GM23338 (cell line): ENCODE data around the gene POLR2B. TPM values are rescaled to one million over a fixed set of nuclear protein-coding genes. Genes with fewer than 3 reads are reported as not detected.

Source experiments
- ATAC-seq: fragments of 200-7000 bp; cut with Tn5 transposase; 3 replicates; pipeline ENCODE4 v1.9.1; 2020
- DNase-seq: peaks from one replicate; pipeline ENCODE4 v3.0.0-alpha.2; 2015; ENCODE audit warnings: low spot score
- H2AFZ ChIP-seq: fragments of 200-600 bp; sonication (generic); 2 replicates; pipeline ENCODE4 v1.8.0; 2016; ENCODE audit warnings: antibody characterized with exemption, mild to moderate bottlenecking, moderate library complexity
- H3F3A ChIP-seq: fragments of 200-600 bp; sonication (generic); replicated peaks from 2 replicates; pipeline ENCODE4 v1.8.0; 2017; ENCODE audit warnings: antibody characterized with exemption, mixed run types, low read depth
- H3K27ac ChIP-seq: fragments of 200-600 bp; sonication (generic); 2 replicates; pipeline ENCODE4 v1.6.1; 2016; ENCODE audit warnings: low read depth
- H3K27me3 ChIP-seq: fragments of 200-600 bp; sonication (generic); 2 replicates; pipeline ENCODE4 v1.8.0; 2016; ENCODE audit warnings: mild to moderate bottlenecking, mixed run types, moderate library complexity; ENCODE audit not compliant: insufficient read depth
- H3K36me3 ChIP-seq: fragments of 200-600 bp; sonication (generic); 2 replicates; pipeline ENCODE4 v1.8.0; 2016; ENCODE audit warnings: mild to moderate bottlenecking; ENCODE audit not compliant: insufficient read depth
- H3K4me1 ChIP-seq: fragments of 200-600 bp; sonication (generic); 2 replicates; pipeline ENCODE4 v1.8.0; 2016; ENCODE audit warnings: mild to moderate bottlenecking, moderate library complexity; ENCODE audit not compliant: insufficient read depth
- H3K4me2 ChIP-seq: fragments of 200-600 bp; sonication (generic); 2 replicates; pipeline ENCODE4 v1.7.1; 2017; ENCODE audit warnings: mixed run types
- H3K4me3 ChIP-seq: fragments of 200-600 bp; sonication (generic); 2 replicates; pipeline ENCODE4 v1.6.1; 2016; ENCODE audit warnings: mixed run types
- H3K79me2 ChIP-seq: fragments of 200-600 bp; sonication (generic); replicated peaks from 2 replicates; pipeline ENCODE4 v1.8.0; 2017; ENCODE audit warnings: mild to moderate bottlenecking; ENCODE audit not compliant: insufficient read depth
- H3K9me2 ChIP-seq: fragments of 200-600 bp; sonication (generic); 2 replicates; pipeline ENCODE4 v1.8.0; 2017; ENCODE audit not compliant: insufficient read depth
- H4K20me1 ChIP-seq: fragments of 200-600 bp; sonication (generic); replicated peaks from 2 replicates; pipeline ENCODE4 v1.8.0; 2017; ENCODE audit warnings: mild to moderate bottlenecking; ENCODE audit not compliant: insufficient read depth
- H3K27ac Mint-ChIP-seq: 2 replicates; pipeline ENCODE4 v1.8.0; 2020; ENCODE audit warnings: inconsistent platforms, mild to moderate bottlenecking, moderate library complexity, mixed read lengths
- H3K27me3 Mint-ChIP-seq: 3 replicates; pipeline ENCODE4 v1.8.0; 2022; ENCODE audit warnings: low read depth, mild to moderate bottlenecking, moderate library complexity, mixed read lengths, inconsistent platforms; ENCODE audit not compliant: insufficient read depth, poor library complexity
- H3K36me3 Mint-ChIP-seq: 3 replicates; pipeline ENCODE4 v1.8.0; 2021; ENCODE audit warnings: low read depth, mild to moderate bottlenecking, inconsistent platforms, moderate library complexity, mixed read lengths
- H3K4me1 Mint-ChIP-seq: 3 replicates; pipeline ENCODE4 v1.8.0; 2020; ENCODE audit warnings: mild to moderate bottlenecking, inconsistent platforms, mixed read lengths
- H3K4me3 Mint-ChIP-seq: 3 replicates; pipeline ENCODE4 v1.8.0; 2021; ENCODE audit warnings: moderate library complexity, mild to moderate bottlenecking, inconsistent platforms, mixed read lengths
- H3K9me3 Mint-ChIP-seq: 3 replicates; pipeline ENCODE4 v1.8.0; 2020; ENCODE audit warnings: moderate library complexity, mild to moderate bottlenecking, inconsistent platforms, mixed read lengths
- CREB1 ChIP-seq: fragments of 250-450 bp; sonication (Bioruptor Pico); IDR thresholded peaks from 2 replicates; pipeline ENCODE4 v1.5.0; 2020; ENCODE audit warnings: low read depth, mild to moderate bottlenecking, moderate library complexity
- NANOG ChIP-seq: IDR thresholded peaks from 2 replicates; pipeline ENCODE4 v1.6.1; 2016; ENCODE audit warnings: antibody characterized with exemption, borderline replicate concordance
- polyA plus RNA-seq: library from polyadenylated mRNA; unstranded; fragments of >200 nt; fragmentation: Nextera tagmentation; extraction: Ambion mirVana; gene quantifications from 2 replicates; pipeline ENCODE4 v1.2.1, GENCODE V29; 2016
- total RNA-seq: library from RNA; depleted of rRNA; stranded (reverse); fragments of >200 nt; shearing (Covaris generic); gene quantifications from 2 replicates; pipeline ENCODE4 v1.2.3, GENCODE V29; 2014
- TF ChIP-seq, protein P1 (sequence below): fragments of 250-450 bp; sonication (Bioruptor Pico); IDR thresholded peaks from 2 replicates; pipeline ENCODE4 v1.5.0; 2020; ENCODE audit warnings: mild to moderate bottlenecking, moderate library complexity
- TF ChIP-seq, protein P2 (sequence below): IDR thresholded peaks from 2 replicates; pipeline ENCODE4 v1.6.1; 2016; ENCODE audit warnings: antibody characterized with exemption
- TF ChIP-seq, protein P3 (sequence below): IDR thresholded peaks from one replicate; pipeline ENCODE4 v1.6.1; 2018; ENCODE audit warnings: antibody characterized with exemption; ENCODE audit not compliant: unreplicated experiment

Gene POLR2B
- total and polyA plus RNA-seq, 2 experiments from 2014 or later: 56.5 to 165 TPM

DNA sequence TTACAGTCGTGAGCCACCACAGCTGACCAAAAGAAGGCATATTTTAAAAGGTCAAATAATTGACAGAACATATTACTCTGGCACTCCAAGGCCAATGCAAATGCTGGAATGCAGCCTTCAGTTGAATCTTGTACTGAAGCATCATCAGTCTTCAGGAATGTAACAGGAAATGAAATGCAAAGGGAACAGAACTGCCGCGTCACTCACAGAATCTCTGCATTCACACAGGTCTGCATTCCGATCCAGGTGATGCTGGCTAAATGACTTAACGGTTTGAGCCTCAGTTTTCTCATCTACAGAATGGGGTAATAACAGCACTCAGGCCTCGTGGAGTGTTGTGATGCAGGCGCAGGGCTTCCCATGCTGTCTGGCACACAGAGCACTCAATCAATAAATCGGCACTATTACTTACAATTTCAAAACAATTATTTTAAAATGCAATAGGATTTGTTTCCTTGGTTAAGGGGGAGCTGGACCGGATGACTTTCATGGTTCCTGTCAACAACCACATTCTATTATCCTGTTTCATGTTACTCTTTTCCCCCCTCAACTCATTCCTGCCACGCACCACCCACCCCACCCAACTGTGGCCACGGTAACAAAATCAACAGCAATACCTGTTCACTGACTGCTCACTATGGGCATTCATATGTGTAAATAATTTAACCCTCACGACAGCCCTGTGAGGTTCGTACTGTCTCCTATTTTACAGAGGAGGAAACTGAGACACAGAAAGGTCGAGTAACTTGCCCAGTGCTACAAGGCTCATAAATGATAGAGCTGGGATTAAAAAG lies 99.1 kb downstream of the POLR2B start:
- Histone ChIP-seq H3K36me3 (no peaks in the 10 kb centered on the region), H3K4me1 (peaks cover 19% of the 10 kb centered on the region), H3K27ac (peak overlapping the region; percentile 69), H3K79me2 (no peaks in the 10 kb centered on the region), H3K4me3 (no peak overlapping the region), H2AFZ (no peak overlapping the region), H3F3A (no peaks in the 10 kb centered on the region), H3K9me2 (peaks cover 9% of the 10 kb centered on the region; the same call in 1 of the 2 replicates), H4K20me1 (no peaks in the 10 kb centered on the region), H3K27me3 (no peaks in the 10 kb centered on the region), H3K4me2 (0 out of 2 replicates have a peak overlapping the region, but pooled peaks have one; percentile 1)
- Mint-ChIP-seq H3K4me1 (peaks cover 26% of the 10 kb centered on the region), H3K4me3 (no peak overlapping the region), H3K36me3 (no peaks in the 10 kb centered on the region), H3K9me3 (no peaks in the 10 kb centered on the region), H3K27ac (peak overlapping the region; percentile 90; the same call in 1 of the 2 replicates), H3K27me3 (peaks cover 4% of the 10 kb centered on the region)
- TF ChIP-seq, protein P1, sequence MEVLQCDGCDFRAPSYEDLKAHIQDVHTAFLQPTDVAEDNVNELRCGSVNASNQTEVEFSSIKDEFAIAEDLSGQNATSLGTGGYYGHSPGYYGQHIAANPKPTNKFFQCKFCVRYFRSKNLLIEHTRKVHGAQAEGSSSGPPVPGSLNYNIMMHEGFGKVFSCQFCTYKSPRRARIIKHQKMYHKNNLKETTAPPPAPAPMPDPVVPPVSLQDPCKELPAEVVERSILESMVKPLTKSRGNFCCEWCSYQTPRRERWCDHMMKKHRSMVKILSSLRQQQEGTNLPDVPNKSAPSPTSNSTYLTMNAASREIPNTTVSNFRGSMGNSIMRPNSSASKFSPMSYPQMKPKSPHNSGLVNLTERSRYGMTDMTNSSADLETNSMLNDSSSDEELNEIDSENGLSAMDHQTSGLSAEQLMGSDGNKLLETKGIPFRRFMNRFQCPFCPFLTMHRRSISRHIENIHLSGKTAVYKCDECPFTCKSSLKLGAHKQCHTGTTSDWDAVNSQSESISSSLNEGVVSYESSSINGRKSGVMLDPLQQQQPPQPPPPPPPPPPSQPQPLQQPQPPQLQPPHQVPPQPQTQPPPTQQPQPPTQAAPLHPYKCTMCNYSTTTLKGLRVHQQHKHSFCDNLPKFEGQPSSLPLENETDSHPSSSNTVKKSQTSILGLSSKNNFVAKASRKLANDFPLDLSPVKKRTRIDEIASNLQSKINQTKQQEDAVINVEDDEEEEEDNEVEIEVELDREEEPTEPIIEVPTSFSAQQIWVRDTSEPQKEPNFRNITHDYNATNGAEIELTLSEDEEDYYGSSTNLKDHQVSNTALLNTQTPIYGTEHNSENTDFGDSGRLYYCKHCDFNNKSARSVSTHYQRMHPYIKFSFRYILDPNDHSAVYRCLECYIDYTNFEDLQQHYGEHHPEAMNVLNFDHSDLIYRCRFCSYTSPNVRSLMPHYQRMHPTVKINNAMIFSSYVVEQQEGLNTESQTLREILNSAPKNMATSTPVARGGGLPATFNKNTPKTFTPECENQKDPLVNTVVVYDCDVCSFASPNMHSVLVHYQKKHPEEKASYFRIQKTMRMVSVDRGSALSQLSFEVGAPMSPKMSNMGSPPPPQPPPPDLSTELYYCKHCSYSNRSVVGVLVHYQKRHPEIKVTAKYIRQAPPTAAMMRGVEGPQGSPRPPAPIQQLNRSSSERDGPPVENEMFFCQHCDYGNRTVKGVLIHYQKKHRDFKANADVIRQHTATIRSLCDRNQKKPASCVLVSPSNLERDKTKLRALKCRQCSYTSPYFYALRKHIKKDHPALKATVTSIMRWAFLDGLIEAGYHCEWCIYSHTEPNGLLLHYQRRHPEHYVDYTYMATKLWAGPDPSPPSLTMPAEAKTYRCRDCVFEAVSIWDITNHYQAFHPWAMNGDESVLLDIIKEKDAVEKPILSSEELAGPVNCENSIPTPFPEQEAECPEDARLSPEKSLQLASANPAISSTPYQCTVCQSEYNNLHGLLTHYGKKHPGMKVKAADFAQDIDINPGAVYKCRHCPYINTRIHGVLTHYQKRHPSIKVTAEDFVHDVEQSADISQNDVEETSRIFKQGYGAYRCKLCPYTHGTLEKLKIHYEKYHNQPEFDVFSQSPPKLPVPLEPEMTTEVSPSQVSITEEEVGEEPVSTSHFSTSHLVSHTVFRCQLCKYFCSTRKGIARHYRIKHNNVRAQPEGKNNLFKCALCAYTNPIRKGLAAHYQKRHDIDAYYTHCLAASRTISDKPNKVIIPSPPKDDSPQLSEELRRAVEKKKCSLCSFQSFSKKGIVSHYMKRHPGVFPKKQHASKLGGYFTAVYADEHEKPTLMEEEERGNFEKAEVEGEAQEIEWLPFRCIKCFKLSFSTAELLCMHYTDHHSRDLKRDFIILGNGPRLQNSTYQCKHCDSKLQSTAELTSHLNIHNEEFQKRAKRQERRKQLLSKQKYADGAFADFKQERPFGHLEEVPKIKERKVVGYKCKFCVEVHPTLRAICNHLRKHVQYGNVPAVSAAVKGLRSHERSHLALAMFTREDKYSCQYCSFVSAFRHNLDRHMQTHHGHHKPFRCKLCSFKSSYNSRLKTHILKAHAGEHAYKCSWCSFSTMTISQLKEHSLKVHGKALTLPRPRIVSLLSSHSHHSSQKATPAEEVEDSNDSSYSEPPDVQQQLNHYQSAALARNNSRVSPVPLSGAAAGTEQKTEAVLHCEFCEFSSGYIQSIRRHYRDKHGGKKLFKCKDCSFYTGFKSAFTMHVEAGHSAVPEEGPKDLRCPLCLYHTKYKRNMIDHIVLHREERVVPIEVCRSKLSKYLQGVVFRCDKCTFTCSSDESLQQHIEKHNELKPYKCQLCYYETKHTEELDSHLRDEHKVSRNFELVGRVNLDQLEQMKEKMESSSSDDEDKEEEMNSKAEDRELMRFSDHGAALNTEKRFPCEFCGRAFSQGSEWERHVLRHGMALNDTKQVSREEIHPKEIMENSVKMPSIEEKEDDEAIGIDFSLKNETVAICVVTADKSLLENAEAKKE (CRISPR knock-in tag): no peak
- 0 out of 2 replicates have a peak, but pooled peaks have one; percentile 40 for TF ChIP-seq CREB1 (CRISPR knock-in tag)
- TF ChIP-seq, protein P2, sequence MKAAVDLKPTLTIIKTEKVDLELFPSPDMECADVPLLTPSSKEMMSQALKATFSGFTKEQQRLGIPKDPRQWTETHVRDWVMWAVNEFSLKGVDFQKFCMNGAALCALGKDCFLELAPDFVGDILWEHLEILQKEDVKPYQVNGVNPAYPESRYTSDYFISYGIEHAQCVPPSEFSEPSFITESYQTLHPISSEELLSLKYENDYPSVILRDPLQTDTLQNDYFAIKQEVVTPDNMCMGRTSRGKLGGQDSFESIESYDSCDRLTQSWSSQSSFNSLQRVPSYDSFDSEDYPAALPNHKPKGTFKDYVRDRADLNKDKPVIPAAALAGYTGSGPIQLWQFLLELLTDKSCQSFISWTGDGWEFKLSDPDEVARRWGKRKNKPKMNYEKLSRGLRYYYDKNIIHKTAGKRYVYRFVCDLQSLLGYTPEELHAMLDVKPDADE: no peak
- TF ChIP-seq, protein P3, sequence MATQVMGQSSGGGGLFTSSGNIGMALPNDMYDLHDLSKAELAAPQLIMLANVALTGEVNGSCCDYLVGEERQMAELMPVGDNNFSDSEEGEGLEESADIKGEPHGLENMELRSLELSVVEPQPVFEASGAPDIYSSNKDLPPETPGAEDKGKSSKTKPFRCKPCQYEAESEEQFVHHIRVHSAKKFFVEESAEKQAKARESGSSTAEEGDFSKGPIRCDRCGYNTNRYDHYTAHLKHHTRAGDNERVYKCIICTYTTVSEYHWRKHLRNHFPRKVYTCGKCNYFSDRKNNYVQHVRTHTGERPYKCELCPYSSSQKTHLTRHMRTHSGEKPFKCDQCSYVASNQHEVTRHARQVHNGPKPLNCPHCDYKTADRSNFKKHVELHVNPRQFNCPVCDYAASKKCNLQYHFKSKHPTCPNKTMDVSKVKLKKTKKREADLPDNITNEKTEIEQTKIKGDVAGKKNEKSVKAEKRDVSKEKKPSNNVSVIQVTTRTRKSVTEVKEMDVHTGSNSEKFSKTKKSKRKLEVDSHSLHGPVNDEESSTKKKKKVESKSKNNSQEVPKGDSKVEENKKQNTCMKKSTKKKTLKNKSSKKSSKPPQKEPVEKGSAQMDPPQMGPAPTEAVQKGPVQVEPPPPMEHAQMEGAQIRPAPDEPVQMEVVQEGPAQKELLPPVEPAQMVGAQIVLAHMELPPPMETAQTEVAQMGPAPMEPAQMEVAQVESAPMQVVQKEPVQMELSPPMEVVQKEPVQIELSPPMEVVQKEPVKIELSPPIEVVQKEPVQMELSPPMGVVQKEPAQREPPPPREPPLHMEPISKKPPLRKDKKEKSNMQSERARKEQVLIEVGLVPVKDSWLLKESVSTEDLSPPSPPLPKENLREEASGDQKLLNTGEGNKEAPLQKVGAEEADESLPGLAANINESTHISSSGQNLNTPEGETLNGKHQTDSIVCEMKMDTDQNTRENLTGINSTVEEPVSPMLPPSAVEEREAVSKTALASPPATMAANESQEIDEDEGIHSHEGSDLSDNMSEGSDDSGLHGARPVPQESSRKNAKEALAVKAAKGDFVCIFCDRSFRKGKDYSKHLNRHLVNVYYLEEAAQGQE: no peak
- no peak for TF ChIP-seq NANOG
- DNase-seq (peak; percentile 84), ATAC-seq (peak; percentile 19; the same call in 1 of the 3 replicates)
